Activated T-cell treated with anti-CD3 and anti-CD28 coated beads, Interleukin-2, amount 50 U/mL, for 24 hours (primary cell): ENCODE results near the gene MAD1L1.
"Not testable (repeated sequence)": the region's sequence is repeated elsewhere in the genome, so short reads cannot be mapped to it uniquely, and the experiment has no call there.

Experiments used
- DNase-seq: peaks from one replicate; pipeline ENCODE4 v3.0.0-alpha.2; 2020
- H3K27ac Mint-ChIP-seq: 2 replicates; pipeline ENCODE4 v1.8.0; 2020; ENCODE audit warnings: mild to moderate bottlenecking, mixed read lengths
- H3K27me3 Mint-ChIP-seq: 2 replicates; pipeline ENCODE4 v1.8.0; 2020; ENCODE audit warnings: mixed read lengths
- H3K36me3 Mint-ChIP-seq: 2 replicates; pipeline ENCODE4 v1.8.0; 2020; ENCODE audit warnings: low read depth, mixed read lengths
- H3K4me1 Mint-ChIP-seq: 2 replicates; pipeline ENCODE4 v1.8.0; 2020; ENCODE audit warnings: low read depth, mixed read lengths
- H3K4me3 Mint-ChIP-seq: 2 replicates; pipeline ENCODE4 v1.8.0; 2020; ENCODE audit warnings: mild to moderate bottlenecking, moderate library complexity, mixed read lengths
- H3K9me3 Mint-ChIP-seq: 2 replicates; pipeline ENCODE4 v1.8.0; 2020; ENCODE audit warnings: mixed read lengths

Gene MAD1L1

GRCh38 chr7:1848013-1848640, 384.6 kb downstream of the MAD1L1 start:
- DNase-seq, result no peak
- H3K27ac Mint-ChIP-seq, result no peak overlapping the region
- peaks cover 23% of the 10 kb centered on the region for H3K36me3 Mint-ChIP-seq
- H3K4me3 Mint-ChIP-seq, result no peak overlapping the region
- H3K27me3 Mint-ChIP-seq, result no peaks in the 10 kb centered on the region
- no peaks in the 10 kb centered on the region for H3K4me1 Mint-ChIP-seq
- H3K9me3 Mint-ChIP-seq, result no peaks in the 10 kb centered on the region

- no peak overlapping the region for H3K27ac Mint-ChIP-seq
- no peaks in the 10 kb centered on the region for H3K27me3 Mint-ChIP-seq
- H3K4me1 Mint-ChIP-seq, result no peaks in the 10 kb centered on the region
- no peaks in the 10 kb centered on the region for H3K9me3 Mint-ChIP-seq
- peaks cover 25% of the 10 kb centered on the region for H3K36me3 Mint-ChIP-seq
- DNase-seq, result no peak
- no peak overlapping the region for H3K4me3 Mint-ChIP-seq
Measured at GRCh38 chr7:1847260-1848001, 385.3 kb downstream of the MAD1L1 start.

GRCh38 chr7:1846331-1847065, 386.2 kb downstream of the MAD1L1 start:
- H3K27me3 Mint-ChIP-seq, result no peaks in the 10 kb centered on the region
- H3K36me3 Mint-ChIP-seq, result peaks cover 28% of the 10 kb centered on the region
- DNase-seq, result no peak
- no peak overlapping the region for H3K4me3 Mint-ChIP-seq
- H3K27ac Mint-ChIP-seq, result no peak overlapping the region
- H3K4me1 Mint-ChIP-seq, result no peaks in the 10 kb centered on the region
- H3K9me3 Mint-ChIP-seq, result no peaks in the 10 kb centered on the region

- H3K36me3 Mint-ChIP-seq, result peaks cover 28% of the 10 kb centered on the region
- H3K4me3 Mint-ChIP-seq, result no peak overlapping the region
- no peaks in the 10 kb centered on the region for H3K27me3 Mint-ChIP-seq
- H3K4me1 Mint-ChIP-seq, result no peaks in the 10 kb centered on the region
- H3K9me3 Mint-ChIP-seq, result no peaks in the 10 kb centered on the region
- no peak for DNase-seq
- H3K27ac Mint-ChIP-seq, result no peak overlapping the region
Measured at GRCh38 chr7:1845536-1846311, 387.0 kb downstream of the MAD1L1 start.

GRCh38 chr7:1844951-1845390, 387.8 kb downstream of the MAD1L1 start:
- no peaks in the 10 kb centered on the region for H3K9me3 Mint-ChIP-seq
- H3K4me3 Mint-ChIP-seq, result no peak overlapping the region
- no peak for DNase-seq
- no peak overlapping the region for H3K27ac Mint-ChIP-seq
- H3K36me3 Mint-ChIP-seq, result peaks cover 32% of the 10 kb centered on the region
- no peaks in the 10 kb centered on the region for H3K27me3 Mint-ChIP-seq
- H3K4me1 Mint-ChIP-seq, result no peaks in the 10 kb centered on the region

DNA sequence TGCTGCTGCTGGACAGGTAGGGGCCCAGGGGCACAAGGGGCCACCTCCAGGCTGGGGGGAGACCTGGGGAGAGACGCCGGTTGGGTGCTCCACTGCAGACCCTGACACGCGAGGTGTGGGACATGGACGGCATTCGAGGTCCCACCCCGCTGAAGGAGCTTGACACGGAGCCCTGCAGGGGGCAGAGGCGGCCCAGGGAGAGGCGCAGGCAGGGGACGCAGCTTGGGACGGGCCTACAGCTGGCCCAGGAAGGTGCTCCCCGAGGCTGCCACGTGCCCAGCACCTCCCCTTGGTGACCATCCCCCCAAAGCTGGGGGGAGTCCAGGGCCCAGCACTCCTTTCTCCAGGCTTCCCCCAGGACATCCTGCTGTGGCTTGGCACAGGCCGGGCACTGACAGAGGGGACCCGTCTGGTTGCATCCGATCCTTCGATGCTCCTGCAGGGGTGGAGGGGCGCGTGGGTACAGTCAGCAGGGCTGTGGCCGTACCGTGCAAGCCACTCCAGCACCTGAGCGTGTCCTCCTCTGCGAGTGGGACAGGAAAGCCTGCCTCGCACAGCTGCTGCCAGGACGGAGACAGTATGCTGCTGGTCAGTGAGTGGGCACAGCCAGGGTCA, 388.3 kb downstream of the MAD1L1 start:
- Mint-ChIP-seq H3K27ac (no peak overlapping the region), H3K36me3 (peaks cover 32% of the 10 kb centered on the region), H3K4me1 (no peaks in the 10 kb centered on the region), H3K27me3 (no peaks in the 10 kb centered on the region), H3K4me3 (no peak overlapping the region), H3K9me3 (no peaks in the 10 kb centered on the region)
- DNase-seq, result no peak

DNA sequence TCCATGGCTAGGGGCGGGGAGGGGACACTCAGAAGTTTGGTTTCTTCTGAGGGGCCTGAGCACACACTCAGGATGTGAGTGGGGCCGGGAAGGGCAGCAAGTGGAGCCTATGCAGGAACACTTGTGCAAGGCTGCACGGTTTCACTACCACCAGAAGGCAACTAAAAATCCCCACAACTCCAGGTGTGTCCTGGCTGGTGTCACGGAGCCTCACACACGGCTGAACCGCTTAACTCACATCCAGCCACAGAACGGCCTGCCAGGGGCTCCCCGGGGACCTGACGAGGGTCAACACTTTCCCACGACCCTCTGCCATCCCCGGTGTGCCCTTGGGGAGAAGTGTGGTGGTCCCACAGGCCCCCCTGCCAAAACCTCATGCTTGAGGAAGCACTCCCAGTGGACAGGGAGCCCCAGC, 388.8 kb downstream of the MAD1L1 start:
- H3K9me3 Mint-ChIP-seq, result no peaks in the 10 kb centered on the region
- no peak for DNase-seq
- H3K27me3 Mint-ChIP-seq, result no peaks in the 10 kb centered on the region
- no peak overlapping the region for H3K4me3 Mint-ChIP-seq
- H3K27ac Mint-ChIP-seq, result no peak overlapping the region
- no peaks in the 10 kb centered on the region for H3K4me1 Mint-ChIP-seq
- peaks cover 32% of the 10 kb centered on the region for H3K36me3 Mint-ChIP-seq

DNA sequence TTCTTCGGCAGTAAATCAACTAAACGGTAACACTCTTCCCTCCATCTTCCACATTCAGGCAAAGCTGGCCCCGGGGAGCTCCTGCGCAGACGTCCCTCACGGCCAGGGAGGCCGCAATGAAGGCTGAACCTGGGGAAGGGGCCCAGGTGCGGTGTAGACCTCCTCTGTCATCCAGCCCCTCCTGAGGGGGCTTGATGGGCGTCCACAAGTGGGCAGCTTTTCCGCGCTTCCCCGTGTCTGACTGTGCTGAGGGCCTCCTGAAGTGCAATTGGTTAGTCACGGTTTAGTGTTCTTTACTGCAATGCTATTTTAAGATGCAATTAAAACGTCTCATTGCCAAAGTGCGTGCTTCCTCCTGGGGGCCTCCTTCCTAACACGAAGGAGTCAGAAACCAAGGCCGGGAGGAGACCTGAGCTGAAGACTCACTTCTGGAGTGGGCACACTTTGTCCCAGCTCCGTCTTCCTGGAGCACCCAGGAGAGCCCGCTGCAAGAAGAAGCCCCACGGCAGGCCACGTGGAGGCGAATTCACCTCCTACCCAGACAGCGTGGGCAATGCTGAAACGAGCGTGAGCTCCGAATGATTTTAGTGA, 389.4 kb downstream of the MAD1L1 start:
- H3K9me3 Mint-ChIP-seq, result no peaks in the 10 kb centered on the region
- H3K4me1 Mint-ChIP-seq, result no peaks in the 10 kb centered on the region
- H3K36me3 Mint-ChIP-seq, result peaks cover 31% of the 10 kb centered on the region
- no peaks in the 10 kb centered on the region for H3K27me3 Mint-ChIP-seq
- H3K4me3 Mint-ChIP-seq, result no peak overlapping the region
- H3K27ac Mint-ChIP-seq, result no peak overlapping the region
- DNase-seq, result no peak

DNA sequence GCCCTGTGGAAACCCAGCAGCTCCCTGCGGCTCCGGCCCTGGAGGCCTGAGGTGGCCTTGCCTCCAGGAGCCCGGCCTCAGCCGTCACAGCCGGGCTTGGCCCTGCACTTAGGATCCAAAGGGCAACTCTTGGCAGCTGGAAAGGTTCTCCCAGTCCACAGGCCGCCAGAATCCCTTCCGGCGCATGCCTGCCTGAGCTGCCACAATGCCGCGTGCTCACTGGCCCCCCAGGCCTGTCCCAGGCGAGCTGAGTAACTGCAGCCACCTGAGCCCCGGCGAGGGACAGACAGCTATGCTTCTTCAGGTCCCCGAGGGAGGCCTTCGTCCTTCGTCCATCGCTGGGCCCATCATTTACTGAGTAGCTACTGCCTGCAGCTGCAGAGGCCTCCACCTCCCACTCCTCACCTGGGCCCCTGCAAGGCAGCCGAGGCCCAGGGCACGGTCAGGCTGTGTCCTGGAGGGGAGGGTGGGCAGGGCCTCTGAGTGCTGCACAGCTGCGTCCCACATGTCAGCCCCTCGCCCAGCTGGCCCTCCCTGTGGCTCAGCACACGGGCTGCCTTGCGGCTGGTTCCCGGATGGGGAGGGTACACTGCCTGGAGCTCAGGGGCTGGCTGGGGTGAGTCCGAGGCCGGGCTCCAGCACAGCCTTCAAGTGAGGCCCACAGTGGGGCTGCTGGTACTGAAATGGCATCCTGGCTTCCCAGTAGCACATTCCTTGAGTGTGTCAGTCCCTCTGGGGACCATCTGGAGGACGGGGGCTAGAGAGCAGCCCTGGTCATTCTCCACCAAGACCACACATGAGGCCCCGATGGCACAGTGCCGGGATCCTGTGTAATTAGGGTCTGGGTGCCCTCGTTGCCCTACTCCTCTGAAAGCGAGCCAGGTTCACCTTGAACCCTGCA, 390.2 kb downstream of the MAD1L1 start:
- Mint-ChIP-seq H3K27ac (no peak overlapping the region), H3K4me3 (no peak overlapping the region), H3K36me3 (peaks cover 39% of the 10 kb centered on the region), H3K27me3 (no peaks in the 10 kb centered on the region), H3K9me3 (no peaks in the 10 kb centered on the region), H3K4me1 (no peaks in the 10 kb centered on the region)
- DNase-seq, result no peak

GRCh38 chr7:1841286-1842021, 391.3 kb downstream of the MAD1L1 start:
- H3K4me1 Mint-ChIP-seq, H3K27ac Mint-ChIP-seq, H3K27me3 Mint-ChIP-seq, H3K4me3 Mint-ChIP-seq, H3K9me3 Mint-ChIP-seq, DNase-seq: not testable (repeated sequence)
- peaks cover 43% of the 10 kb centered on the region for H3K36me3 Mint-ChIP-seq

GRCh38 chr7:1840744-1841143, 392.0 kb downstream of the MAD1L1 start:
- peaks cover 45% of the 10 kb centered on the region for H3K36me3 Mint-ChIP-seq
- H3K4me1 Mint-ChIP-seq, H3K9me3 Mint-ChIP-seq, DNase-seq, H3K27ac Mint-ChIP-seq, H3K4me3 Mint-ChIP-seq, H3K27me3 Mint-ChIP-seq: not testable (repeated sequence)

GRCh38 chr7:1839701-1840100, 393.0 kb downstream of the MAD1L1 start:
- Mint-ChIP-seq H3K27me3 (no peaks in the 10 kb centered on the region), H3K4me3 (no peak overlapping the region)
- no peak for DNase-seq

More at GRCh38 chr7:1839701-1840100, 393.0 kb downstream of the MAD1L1 start:
- Mint-ChIP-seq H3K4me1 (no peaks in the 10 kb centered on the region), H3K9me3 (peaks cover 7% of the 10 kb centered on the region), H3K36me3 (peaks cover 45% of the 10 kb centered on the region), H3K27ac (no peak overlapping the region)
